Measurements from ENCODE around the gene AGRP.

- no peak for TF ChIP-seq GATA2 (IDR thresholded peaks at IDR 0.05; ENCODE audit: low read depth, low read length)
- TF ChIP-seq GATA3 (IDR thresholded peaks at IDR 0.05; ENCODE audit: low read depth, low read length) = no peak
Measured at GRCh38 chr16:67516296-67517154, 33.2 kb upstream of the AGRP start.

All from SH-SY5Y (cell line).